Fibroblast of villous mesenchyme (primary cell): ENCODE data around the gene RPL35A. TPM values are rescaled to one million over a fixed set of nuclear protein-coding genes. Genes with fewer than 3 reads are reported as not detected.

ENCODE experiments used
- DNase-seq: peaks from one replicate; pipeline ENCODE4 v3.0.0-alpha.2; 2010; ENCODE audit warnings: low read depth
- H3K4me3 ChIP-seq: 2 replicates; pipeline ENCODE4 v1.5.1; 2011; ENCODE audit warnings: low read depth, mild to moderate bottlenecking, low read length
- total RNA-seq: library from RNA; depleted of rRNA; stranded (reverse); fragments of >200 nt; gene quantifications from 2 replicates; pipeline ENCODE4 v1.2.3, GENCODE V29; 2012
- TF ChIP-seq, protein P1 (sequence below): IDR thresholded peaks from 2 replicates; pipeline ENCODE4 v1.5.1; 2012; ENCODE audit warnings: low read depth, mild to moderate bottlenecking, low read length; ENCODE audit not compliant: insufficient read depth

RPL35A gene
- total RNA-seq, 1 donor: 453 TPM

DNA sequence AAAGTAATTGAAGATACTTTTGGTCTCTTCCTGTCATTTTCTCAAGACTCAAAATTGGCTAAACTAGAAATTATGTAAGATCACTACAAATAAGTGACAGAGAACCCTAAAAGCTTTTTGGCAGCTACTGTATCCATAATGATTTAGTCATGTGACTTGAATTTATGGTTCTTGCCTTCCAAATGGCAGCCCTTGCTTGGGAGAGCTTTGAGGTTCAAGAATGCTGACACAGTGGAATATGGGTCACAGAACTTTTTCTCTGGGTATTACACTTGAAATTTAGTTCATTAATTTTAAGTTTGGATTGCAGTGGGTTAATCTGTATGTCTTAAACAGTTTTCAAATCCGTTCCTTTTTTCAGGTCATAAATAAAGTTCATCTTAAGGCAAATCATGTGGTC lies 24.0 kb downstream of the RPL35A start:
- no peak overlapping the region for H3K4me3 ChIP-seq
- no peak for DNase-seq
- TF ChIP-seq, protein P1, sequence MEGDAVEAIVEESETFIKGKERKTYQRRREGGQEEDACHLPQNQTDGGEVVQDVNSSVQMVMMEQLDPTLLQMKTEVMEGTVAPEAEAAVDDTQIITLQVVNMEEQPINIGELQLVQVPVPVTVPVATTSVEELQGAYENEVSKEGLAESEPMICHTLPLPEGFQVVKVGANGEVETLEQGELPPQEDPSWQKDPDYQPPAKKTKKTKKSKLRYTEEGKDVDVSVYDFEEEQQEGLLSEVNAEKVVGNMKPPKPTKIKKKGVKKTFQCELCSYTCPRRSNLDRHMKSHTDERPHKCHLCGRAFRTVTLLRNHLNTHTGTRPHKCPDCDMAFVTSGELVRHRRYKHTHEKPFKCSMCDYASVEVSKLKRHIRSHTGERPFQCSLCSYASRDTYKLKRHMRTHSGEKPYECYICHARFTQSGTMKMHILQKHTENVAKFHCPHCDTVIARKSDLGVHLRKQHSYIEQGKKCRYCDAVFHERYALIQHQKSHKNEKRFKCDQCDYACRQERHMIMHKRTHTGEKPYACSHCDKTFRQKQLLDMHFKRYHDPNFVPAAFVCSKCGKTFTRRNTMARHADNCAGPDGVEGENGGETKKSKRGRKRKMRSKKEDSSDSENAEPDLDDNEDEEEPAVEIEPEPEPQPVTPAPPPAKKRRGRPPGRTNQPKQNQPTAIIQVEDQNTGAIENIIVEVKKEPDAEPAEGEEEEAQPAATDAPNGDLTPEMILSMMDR: no peak

DNA sequence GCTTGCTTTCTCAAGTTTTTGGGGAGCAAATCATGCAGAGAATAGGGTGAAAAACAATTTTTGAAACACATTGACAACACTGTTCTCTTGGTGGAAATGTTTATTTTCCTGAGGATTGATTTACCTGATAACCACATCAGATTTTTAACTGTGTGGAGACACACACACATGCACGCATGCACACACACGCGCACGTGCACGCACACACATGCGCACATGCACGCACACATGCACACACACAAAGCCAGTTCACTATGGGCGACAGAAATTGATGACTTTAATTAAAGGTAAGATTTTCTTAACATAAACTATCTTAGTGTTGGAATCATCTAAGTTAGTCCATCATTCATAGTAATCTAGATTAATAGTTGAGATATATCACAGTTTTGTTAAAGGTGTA lies 25.3 kb downstream of the RPL35A start:
- TF ChIP-seq, protein P1: no peak
- DNase-seq: no peak
- H3K4me3 ChIP-seq: no peak overlapping the region

DNA sequence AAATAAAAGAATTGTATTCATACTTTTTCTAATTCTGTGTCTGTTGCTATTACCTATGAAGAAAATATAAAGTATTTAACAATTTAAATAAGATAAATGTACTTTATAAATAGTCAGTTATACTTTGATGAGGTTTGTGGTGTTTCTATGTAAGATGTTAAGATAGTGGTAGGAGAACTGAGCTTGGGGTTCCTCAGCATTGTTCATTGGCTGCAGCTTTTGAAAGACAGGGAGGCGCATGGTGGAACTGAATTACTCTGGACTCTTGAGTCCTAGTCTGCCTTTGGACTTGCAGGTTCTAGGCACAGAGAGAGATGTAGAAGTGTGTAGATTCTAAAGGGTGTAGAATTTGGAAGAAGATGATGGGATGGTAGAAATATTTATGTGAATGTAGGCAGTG lies 33.1 kb downstream of the RPL35A start:
- TF ChIP-seq, protein P1: no peak
- no peak for DNase-seq
- no peak overlapping the region for H3K4me3 ChIP-seq

DNA sequence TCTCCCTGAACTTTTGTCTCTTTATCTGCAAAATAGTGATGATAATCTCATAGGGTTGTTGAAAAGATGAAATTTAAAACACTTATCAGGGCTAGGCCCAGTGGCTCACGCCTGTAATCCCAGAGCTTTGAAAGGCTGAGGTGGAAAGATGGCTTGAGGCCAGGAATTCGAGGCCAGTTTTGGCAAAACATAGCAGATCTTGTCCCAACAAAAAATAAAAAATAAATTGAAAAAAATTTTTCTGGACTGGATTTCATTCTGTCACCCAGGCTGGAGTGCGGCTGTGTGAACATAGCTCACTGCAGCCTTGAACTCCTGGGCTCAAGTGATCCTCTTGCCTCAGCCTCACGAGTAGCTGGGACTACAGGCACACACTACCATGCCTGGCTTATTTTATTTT lies 39.7 kb downstream of the RPL35A start:
- TF ChIP-seq, protein P1: no peak
- no peak for DNase-seq
- no peak overlapping the region for H3K4me3 ChIP-seq

DNA sequence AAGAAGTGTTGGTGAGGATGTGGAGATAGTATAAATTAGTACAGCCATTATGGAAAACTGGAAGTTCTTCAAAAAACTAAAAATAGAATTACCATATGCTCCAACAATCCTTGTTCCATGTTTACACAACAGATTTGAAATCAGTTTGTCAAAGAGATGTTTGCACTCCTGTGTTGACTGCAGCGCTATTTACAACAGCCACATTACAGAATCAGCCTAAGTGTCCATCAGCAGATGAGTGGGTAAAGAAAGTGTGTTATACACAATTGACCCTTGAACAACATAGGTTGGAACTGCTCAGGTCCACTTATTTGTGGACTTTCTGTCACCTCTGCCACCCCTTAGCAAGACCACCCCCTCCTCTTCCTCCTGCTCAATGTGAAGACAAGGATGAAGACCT lies 44.7 kb downstream of the RPL35A start:
- H3K4me3 ChIP-seq: no peak overlapping the region
- no peak for DNase-seq
- TF ChIP-seq, protein P1: no peak

DNA sequence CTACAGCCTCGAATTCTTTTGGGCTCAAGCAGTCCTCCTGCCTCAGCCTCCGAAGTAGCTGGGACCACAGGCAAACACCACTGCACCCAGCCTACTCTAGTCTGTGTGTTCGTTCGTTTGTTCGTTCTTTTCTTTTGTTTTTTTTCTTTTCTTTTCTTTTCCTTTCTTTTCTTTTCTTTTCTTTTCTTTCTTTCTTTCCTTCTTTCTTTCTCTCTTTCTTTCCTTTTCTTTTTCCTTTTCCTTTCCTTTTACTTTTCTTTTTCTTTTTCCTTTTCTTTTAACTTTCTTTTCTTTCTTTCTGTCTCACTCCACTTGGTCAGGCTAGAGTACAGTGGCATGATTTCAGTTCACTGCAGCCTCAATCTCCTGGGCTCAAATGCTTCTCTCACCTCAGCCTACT lies 46.9 kb downstream of the RPL35A start:
- TF ChIP-seq, protein P1: no peak
- no peak for DNase-seq
- H3K4me3 ChIP-seq: no peak overlapping the region

DNA sequence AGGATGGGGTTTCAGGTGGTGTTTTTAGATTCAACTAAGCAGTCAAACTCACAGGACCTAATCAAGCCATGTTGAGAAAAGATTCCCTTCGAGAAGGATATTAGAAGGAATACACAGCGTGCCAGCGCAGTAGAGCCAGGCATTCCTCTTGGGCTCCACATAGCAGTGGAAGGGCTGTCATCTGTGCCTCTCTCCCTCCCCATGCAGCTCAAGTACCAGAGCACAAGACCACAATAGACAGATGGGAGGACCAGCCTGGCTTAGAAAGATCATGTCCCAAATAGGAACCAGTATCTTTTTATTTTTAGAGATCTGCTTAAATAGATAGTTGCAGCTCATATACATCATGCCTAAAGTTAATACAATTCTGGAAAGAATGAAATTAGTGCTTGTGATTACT lies 47.9 kb downstream of the RPL35A start:
- no peak overlapping the region for H3K4me3 ChIP-seq
- TF ChIP-seq, protein P1: no peak
- no peak for DNase-seq
